Dermis microvascular lymphatic vessel endothelial cell (primary cell): ENCODE data around the gene HMG20B. TPM values are rescaled to one million over a fixed set of nuclear protein-coding genes. Genes with fewer than 3 reads are reported as not detected.
"Not testable (repeated sequence)": the region's sequence is repeated elsewhere in the genome, so short reads cannot be mapped to it uniquely, and the experiment has no call there.

Experiments
- DNase-seq, 2 donors: peaks; one replicate each; pipeline versions ENCODE4 v3.0.0 to v3.0.0-alpha.2; 2010; ENCODE audit warnings: low read depth in 2 of 2
- total RNA-seq: library from RNA; depleted of rRNA; stranded (reverse); fragments of >200 nt; gene quantifications from 2 replicates; pipeline ENCODE4 v1.2.1, GENCODE V29; 2014

Gene HMG20B
- total RNA-seq, 1 donor from 2014 or later = 58.9 TPM

DNA sequence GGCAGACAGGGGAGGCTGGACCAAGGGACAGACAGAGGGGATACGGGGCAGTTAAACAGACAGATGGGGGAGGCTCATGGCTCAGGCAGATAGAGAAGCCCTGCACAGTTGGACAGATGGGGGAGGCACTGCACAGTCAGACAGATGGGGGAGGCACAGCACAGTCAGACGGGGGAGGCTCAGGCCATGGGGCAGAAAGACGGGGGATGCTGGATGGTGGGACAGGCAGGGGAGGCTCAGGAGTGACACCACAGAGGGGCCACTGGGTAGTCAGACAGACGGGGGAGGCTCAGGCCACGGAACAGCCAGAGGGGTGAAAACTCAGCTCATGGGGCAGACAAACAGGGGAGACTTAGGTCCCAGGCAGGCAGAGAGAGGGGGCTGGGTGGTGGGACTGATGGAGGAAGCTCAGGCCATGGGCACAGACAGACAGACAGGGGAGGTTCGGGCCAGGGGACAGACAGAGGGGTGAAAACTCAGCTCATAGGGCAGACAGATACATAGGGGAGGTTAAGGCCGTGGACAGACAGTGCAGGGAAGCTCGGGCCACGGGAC lies 16.2 kb upstream of the HMG20B start:
- no peak for DNase-seq

- peak in 1 of 2 donors; percentile 66 for DNase-seq
Measured at GRCh38 chr19:3556978-3557460, 15.7 kb upstream of the HMG20B start.

DNA sequence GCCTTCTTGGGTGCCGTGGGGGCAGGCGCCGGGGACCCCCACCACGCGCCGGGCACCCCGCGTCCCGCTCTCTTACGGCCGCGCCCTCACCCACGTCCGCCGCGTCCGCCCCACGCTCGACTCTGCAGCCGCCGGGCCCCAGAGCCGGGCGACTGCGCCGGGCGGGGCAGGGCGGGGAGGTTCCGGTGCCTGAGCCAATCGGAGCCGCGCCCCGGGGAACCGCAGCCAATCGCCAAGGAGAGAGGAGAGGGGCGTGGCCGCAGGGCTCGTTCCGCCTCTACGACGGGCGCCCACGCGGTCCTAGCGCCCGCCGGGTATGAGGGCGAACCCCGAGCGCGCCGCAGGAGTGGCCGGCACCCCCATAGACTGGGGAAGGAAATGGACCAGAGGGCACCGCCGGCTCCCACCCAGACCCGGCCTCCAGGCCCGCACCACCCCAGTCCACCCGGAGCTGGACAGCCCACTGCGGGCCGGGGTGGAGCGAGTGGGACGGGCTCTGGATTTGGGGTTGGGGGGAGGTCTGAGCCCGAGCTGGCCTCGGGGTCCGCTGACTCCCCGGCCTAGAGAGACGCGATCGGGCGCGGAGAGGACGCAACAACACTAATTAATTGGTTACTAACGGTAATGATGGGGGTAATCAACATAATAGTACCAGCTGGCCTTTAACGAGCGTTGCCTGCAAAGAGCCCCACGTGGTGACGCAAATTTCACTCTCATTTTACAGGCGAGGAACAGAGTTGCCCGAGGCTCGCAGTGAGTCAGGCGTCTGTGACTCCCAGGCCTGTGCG lies 15.1 kb upstream of the HMG20B start, which contains the start of gene MFSD12:
MFSD12 (minus strand) TSS at position 126 of the 788 bp plus-strand sequence. CDS start 183 bp downstream, outside the sequence.
- DNase-seq = peak; percentile 75 to 94

- no peak for DNase-seq
Measured at GRCh38 chr19:3563709-3564524, 8.8 kb upstream of the HMG20B start.

DNA sequence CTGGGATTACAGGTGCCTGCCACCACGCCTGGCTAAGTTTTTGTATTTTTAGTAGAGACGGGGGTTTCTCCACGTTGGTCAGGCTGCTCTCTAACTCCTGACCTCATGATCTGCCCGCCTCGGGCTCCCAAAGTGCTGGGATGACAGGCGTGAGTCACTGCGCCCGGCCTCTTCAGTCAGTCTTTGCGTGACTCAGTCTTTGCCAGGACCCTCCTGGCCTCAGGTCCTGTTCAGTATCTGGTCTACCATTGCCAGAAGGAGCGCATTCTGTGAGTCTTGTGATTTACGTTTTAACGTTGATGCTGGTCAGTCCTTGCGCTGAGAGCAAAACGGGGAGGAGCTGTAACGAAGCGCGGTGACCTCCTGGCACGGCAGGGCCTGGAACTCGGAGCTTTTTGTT lies 7.6 kb upstream of the HMG20B start:
- no peak for DNase-seq

GRCh38 chr19:3570042-3570441 lies 2.7 kb upstream of the HMG20B start:
- DNase-seq = not testable (repeated sequence)

- no peak for DNase-seq
Measured at GRCh38 chr19:3570606-3571011, 2.1 kb upstream of the HMG20B start.

- DNase-seq = peak; percentile 98 to 100
Measured at GRCh38 chr19:3572132-3572854, 451 bp upstream of the HMG20B start.

- DNase-seq = peak in 1 of 2 donors; percentile 17
Measured at GRCh38 chr19:3573162-3573857, 566 bp downstream of the HMG20B start.

- peak; percentile 93 to 100 for DNase-seq
Measured at GRCh38 chr19:3573858-3574637, 1.3 kb downstream of the HMG20B start.

DNA sequence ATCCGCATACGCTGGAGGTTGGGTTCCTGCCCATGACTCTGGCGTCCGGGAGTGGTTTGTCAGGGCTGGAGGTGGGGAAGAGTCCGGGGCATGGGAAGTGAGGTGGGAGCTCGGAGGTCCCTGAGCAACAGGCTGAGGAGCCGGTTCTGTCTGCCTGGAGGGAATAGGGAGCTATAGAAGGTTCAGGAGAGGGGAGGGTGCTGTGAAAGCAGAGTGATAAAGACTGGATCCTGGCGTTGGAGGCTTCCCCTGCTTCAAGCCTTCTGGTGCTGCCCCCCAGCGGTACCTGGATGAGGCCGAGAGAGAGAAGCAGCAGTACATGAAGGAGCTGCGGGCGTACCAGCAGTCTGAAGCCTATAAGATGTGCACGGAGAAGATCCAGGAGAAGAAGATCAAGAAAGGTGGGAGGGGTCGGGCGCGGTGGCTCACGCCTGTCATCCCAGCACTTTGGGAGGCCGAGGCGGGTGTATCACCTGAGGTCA lies 2.6 kb downstream of the HMG20B start:
- peak in 1 of 2 donors; percentile 38 for DNase-seq

GRCh38 chr19:3575949-3576673 lies 3.4 kb downstream of the HMG20B start:
- DNase-seq = no peak

DNA sequence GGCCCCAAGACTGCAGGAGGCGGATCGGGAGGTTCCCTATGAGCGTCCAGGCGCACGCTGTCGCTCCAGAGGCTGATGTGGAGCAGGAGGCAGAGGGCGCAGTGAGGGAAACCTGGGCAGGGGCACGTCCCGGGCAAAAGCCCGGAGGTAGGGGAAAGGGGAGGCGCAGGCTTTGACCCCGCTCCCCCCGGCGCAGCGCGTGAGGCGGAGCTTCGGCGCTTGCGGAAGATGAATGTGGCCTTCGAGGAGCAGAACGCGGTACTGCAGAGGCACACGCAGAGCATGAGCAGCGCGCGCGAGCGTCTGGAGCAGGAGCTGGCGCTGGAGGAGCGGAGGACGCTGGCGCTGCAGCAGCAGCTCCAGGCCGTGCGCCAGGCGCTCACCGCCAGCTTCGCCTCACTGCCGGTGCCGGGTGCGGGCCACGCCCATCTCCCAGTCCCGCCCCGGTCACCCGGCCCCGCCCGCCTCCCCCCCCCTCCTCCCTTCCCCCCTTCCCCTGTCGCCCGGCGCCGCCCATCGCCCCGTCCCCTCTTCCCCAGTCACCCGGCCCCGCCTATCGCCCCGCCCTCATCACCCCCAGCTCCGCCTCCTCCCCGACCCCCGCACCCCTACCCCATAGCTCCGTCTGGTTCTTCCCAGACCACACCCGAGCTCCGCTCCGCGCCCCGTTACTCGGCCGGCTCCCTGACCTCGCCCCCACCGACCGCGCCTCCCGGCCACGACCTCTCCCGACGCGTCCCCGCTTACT lies 4.1 kb downstream of the HMG20B start:
- DNase-seq = peak in 1 of 2 donors; percentile 73

DNA sequence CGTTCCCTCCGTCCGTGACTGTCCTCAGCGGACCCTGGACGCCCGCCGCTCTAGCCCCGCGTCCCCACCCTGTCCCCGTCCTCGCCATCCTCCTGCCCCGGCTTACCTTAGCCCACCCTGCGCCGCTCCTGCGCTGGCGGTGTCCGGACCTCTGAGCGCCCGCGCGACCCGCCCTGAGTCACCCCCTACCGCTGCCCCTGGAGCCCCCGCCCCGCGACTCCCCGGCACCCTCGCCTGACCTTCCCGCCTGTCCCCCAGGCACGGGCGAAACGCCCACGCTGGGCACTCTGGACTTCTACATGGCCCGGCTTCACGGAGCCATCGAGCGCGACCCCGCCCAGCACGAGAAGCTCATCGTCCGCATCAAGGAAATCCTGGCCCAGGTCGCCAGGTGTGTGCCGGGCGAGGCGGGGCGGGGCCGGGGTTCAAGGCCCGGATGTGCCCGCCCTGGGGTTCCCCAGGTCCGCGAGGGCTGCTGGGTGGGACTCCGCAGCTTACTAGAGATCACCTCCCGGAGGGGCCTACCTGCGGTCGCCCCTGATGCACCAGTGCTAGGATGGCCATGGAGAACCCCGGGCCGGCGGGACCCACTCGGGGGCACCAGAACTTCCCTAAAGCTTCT lies 5.1 kb downstream of the HMG20B start:
- DNase-seq = no peak

DNA sequence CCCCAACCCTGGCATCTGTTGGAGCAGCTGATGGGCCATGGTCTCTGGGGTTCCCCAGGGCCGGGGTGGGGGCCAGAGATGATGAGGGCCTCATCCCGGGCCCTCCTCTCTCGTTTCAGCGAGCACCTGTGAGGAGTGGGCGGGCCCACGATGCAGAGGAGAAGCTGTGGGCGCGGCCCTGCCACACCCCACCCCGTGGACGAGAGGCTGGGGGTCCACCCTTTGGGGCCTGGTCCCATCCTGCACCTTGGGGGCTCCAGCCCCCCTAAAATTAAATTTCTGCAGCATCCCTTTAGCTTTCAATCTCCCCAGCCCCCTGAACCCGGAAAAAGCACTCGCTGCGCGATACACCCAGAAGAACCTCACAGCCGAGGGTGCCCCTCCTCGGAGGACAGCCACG lies 5.6 kb downstream of the HMG20B start:
- DNase-seq = no peak

DNA sequence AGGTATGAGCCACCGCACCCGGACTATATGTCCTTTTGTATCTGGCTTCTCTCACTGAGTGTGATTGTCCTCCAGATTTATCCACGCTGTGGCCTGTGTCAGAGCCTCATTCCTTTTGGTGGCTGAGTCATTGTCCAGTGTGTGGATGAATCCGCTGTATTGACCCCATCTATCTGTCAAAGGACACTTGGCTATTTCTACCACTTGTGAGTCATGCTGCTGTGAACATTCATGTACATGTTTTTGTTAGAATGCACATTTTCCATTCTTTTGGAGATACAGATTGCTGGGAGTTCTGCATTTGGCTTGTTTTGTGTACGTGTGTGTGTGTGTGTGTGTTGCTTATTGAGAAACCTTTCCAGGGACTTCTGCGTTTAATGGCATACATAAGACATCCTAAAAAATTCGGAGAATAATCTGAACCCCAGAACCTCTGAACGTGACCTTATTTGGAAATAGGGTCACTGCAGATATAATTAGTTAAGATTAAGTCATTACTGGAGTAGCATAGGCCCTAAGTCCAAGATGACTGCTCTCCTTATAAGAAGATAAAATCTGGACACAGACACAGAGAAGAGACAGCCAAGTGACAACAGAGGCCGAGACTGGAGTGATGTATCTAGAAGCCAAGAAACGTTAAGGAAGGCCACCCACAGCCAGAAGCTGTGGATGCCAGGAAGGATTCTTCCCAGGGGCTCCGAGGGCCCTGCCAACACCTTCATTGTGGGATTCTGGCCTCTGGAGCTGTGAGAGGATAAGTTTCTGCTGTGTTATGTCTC lies 7.6 kb downstream of the HMG20B start:
- peak; percentile 55 to 95 for DNase-seq

DNA sequence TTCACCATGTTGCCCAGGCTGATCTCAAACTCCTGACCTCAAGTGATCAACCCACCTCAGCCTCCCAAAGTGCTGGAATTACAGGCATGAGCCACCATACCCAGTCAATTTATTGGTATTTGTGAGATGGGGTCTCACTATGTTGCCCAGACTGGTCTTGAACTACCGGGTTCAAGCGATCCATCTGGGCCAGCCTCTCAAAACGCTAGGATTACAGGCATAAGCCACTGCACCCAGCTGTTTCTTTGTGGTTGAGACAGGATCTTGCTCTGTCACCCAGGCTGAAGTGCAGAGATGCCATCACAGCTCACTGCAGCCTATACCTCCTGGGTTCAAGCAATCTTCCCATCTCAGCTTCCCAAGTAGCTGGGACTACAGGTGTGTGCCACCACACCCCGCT lies 9.0 kb downstream of the HMG20B start:
- DNase-seq = not testable (repeated sequence)
